OCI-LY7 (cell line): ENCODE measurements around the gene KLHL24.
"Not testable (repeated sequence)": the region's sequence is repeated elsewhere in the genome, so short reads cannot be mapped to it uniquely, and the experiment has no call there.

Experiments used
- CTCF ChIP-seq: fragments of 200-600 bp; sonication (generic); conservative IDR thresholded peaks from 2 replicates; pipeline ENCODE4 v1.5.1; 2014; ENCODE audit warnings: mild to moderate bottlenecking, antibody characterized with exemption, low read length, moderate library complexity, mixed read lengths
- EZH2phosphoT487 ChIP-seq: fragments of 200-600 bp; sonication (generic); IDR thresholded peaks from 2 replicates; pipeline ENCODE4 v1.6.1; 2018; ENCODE audit warnings: low read depth, borderline replicate concordance, mild to moderate bottlenecking, mixed run types, antibody characterized with exemption, low read length, moderate library complexity, mixed read lengths

GRCh38 chr3:183703892-183704291, 68.5 kb downstream of the KLHL24 start:
- not testable (repeated sequence) for TF ChIP-seq CTCF, EZH2phosphoT487
